SK-N-SH treated with all-trans-retinoic acid at 6 μM for 48 hours (cell line): ENCODE data around the gene KRT86.

Experiments
- BACH2 ChIP-seq: fragments of 250-450 bp; sonication (Bioruptor Pico); IDR thresholded peaks from 2 replicates; pipeline ENCODE4 v1.9.0; 2021; ENCODE audit warnings: mild to moderate bottlenecking, borderline replicate concordance
- CREB5 ChIP-seq: fragments of 250-450 bp; sonication (Bioruptor Pico); IDR thresholded peaks from 2 replicates; pipeline ENCODE4 v1.5.1; 2020; ENCODE audit warnings: low read depth, mild to moderate bottlenecking, moderate library complexity
- CSDC2 ChIP-seq: fragments of 250-450 bp; sonication (Bioruptor Pico); IDR thresholded peaks from 2 replicates; pipeline ENCODE4 v1.5.0; 2020; ENCODE audit warnings: mild to moderate bottlenecking, moderate library complexity
- CSRNP3 ChIP-seq: fragments of 250-450 bp; sonication (Bioruptor Pico); IDR thresholded peaks from 2 replicates; pipeline ENCODE4 v1.5.1; 2021; ENCODE audit warnings: mild to moderate bottlenecking, moderate library complexity
- GLIS3 ChIP-seq: fragments of 250-450 bp; sonication (Bioruptor Pico); IDR thresholded peaks from 2 replicates; pipeline ENCODE4 v1.5.0; 2020; ENCODE audit warnings: mild to moderate bottlenecking, moderate library complexity
- ISL1 ChIP-seq: fragments of 250-450 bp; sonication (Bioruptor Pico); IDR thresholded peaks from 2 replicates; pipeline ENCODE4 v2.1.2; 2022; ENCODE audit warnings: mild to moderate bottlenecking, moderate library complexity
- OSR1 ChIP-seq: fragments of 250-450 bp; sonication (Bioruptor Pico); IDR thresholded peaks from 2 replicates; pipeline ENCODE4 v1.8.0; 2022; ENCODE audit warnings: moderate library complexity, mild to moderate bottlenecking, inconsistent platforms
- PATZ1 ChIP-seq: fragments of 250-450 bp; sonication (Bioruptor Pico); IDR thresholded peaks from 2 replicates; pipeline ENCODE4 v1.8.0; 2020; ENCODE audit warnings: mild to moderate bottlenecking, moderate library complexity, borderline replicate concordance
- PPARA ChIP-seq: fragments of 250-450 bp; sonication (Bioruptor Pico); IDR thresholded peaks from 2 replicates; pipeline ENCODE4 v1.5.0; 2020; ENCODE audit warnings: mild to moderate bottlenecking, borderline replicate concordance
- TOX ChIP-seq: fragments of 250-450 bp; sonication (Bioruptor Pico); IDR thresholded peaks from 2 replicates; pipeline ENCODE4 v1.8.0; 2021; ENCODE audit warnings: mild to moderate bottlenecking, moderate library complexity, borderline replicate concordance
- TSHZ2 ChIP-seq: fragments of 250-450 bp; sonication (Bioruptor Pico); IDR thresholded peaks from 2 replicates; pipeline ENCODE4 v1.5.0; 2020; ENCODE audit warnings: mild to moderate bottlenecking, moderate library complexity
- ZFP3 ChIP-seq: fragments of 250-450 bp; sonication (Bioruptor Pico); IDR thresholded peaks from 2 replicates; pipeline ENCODE4 v1.5.0; 2020; ENCODE audit warnings: mild to moderate bottlenecking, moderate library complexity
- ZFP30 ChIP-seq: fragments of 450-650 bp; formaldehyde crosslinking; IDR thresholded peaks from 2 replicates; pipeline ENCODE4 v1.5.0; 2022; ENCODE audit warnings: mild to moderate bottlenecking, moderate library complexity

GRCh38 chr12:52242442-52243258 is 31.8 kb upstream of the KRT86 start:
- no peak for TF ChIP-seq CSRNP3
- TF ChIP-seq ISL1 (CRISPR knock-in tag) = no peak
- no peak for TF ChIP-seq TOX
- TF ChIP-seq ZFP30 (CRISPR knock-in tag) = no peak
- TF ChIP-seq OSR1 (CRISPR knock-in tag) = no peak
- TF ChIP-seq CREB5 (CRISPR knock-in tag) = no peak
- no peak for TF ChIP-seq BACH2 (CRISPR knock-in tag)
- no peak for TF ChIP-seq ZFP3 (CRISPR knock-in tag)
- TF ChIP-seq GLIS3 (CRISPR knock-in tag) = no peak
- TF ChIP-seq TSHZ2 (CRISPR knock-in tag) = no peak
- TF ChIP-seq CSDC2 (CRISPR knock-in tag) = no peak
- TF ChIP-seq PATZ1 (CRISPR knock-in tag) = no peak
- TF ChIP-seq PPARA (CRISPR knock-in tag) = no peak
